HL-60 (cell line): ENCODE measurements around the gene NCCRP1.

Experiments used
- DNase-seq, 2 experiments: peaks; one replicate each; pipeline ENCODE4 v3.0.0-alpha.2; 2010 to 2020; ENCODE audit warnings: low read depth in 1 of 2, low spot score in 1 of 2
- H3K27ac ChIP-seq: fragments of 250-450 bp; sonication (Bioruptor Pico); replicated peaks from 2 replicates; pipeline ENCODE4 v1.5.1; 2020; ENCODE audit warnings: mild to moderate bottlenecking, moderate library complexity
- H3K27me3 ChIP-seq: fragments of 250-450 bp; sonication (Bioruptor Pico); 2 replicates; pipeline ENCODE4 v1.5.1; 2021; ENCODE audit warnings: mild to moderate bottlenecking, moderate library complexity; ENCODE audit not compliant: insufficient read depth, poor library complexity, severe bottlenecking
- H3K4me3 ChIP-seq: replicated peaks from 2 replicates; pipeline ENCODE4 v1.5.1; 2011; ENCODE audit warnings: mild to moderate bottlenecking, control low read depth, low read length; ENCODE audit not compliant: insufficient read depth
- CTCF ChIP-seq: IDR thresholded peaks from one replicate; pipeline ENCODE4 v1.5.1; 2011; ENCODE audit warnings: low read length, control low read depth, inconsistent platforms; ENCODE audit not compliant: insufficient read depth
- GABPA ChIP-seq: IDR thresholded peaks from 2 replicates; pipeline ENCODE4 v1.6.1; 2012; ENCODE audit warnings: low read depth
- POLR2AphosphoS5 ChIP-seq: IDR thresholded peaks from 2 replicates; pipeline ENCODE4 v1.6.1; 2012; ENCODE audit warnings: low read depth
- SPI1 ChIP-seq: IDR thresholded peaks from 2 replicates; pipeline ENCODE4 v1.6.1; 2012; ENCODE audit warnings: low read depth, mild to moderate bottlenecking, borderline replicate concordance
- TF ChIP-seq, protein P1 (sequence below): IDR thresholded peaks from 2 replicates; pipeline ENCODE4 v1.6.1; 2012; ENCODE audit warnings: low read depth; ENCODE audit not compliant: insufficient replicate concordance

NCCRP1 gene

GRCh38 chr19:39154100-39154628, 42.6 kb upstream of the NCCRP1 start:
- H3K4me3 ChIP-seq, result no peak overlapping the region
- TF ChIP-seq CTCF (no peak), POLR2AphosphoS5 (no peak), SPI1 (no peak), GABPA (no peak)
- TF ChIP-seq, protein P1, sequence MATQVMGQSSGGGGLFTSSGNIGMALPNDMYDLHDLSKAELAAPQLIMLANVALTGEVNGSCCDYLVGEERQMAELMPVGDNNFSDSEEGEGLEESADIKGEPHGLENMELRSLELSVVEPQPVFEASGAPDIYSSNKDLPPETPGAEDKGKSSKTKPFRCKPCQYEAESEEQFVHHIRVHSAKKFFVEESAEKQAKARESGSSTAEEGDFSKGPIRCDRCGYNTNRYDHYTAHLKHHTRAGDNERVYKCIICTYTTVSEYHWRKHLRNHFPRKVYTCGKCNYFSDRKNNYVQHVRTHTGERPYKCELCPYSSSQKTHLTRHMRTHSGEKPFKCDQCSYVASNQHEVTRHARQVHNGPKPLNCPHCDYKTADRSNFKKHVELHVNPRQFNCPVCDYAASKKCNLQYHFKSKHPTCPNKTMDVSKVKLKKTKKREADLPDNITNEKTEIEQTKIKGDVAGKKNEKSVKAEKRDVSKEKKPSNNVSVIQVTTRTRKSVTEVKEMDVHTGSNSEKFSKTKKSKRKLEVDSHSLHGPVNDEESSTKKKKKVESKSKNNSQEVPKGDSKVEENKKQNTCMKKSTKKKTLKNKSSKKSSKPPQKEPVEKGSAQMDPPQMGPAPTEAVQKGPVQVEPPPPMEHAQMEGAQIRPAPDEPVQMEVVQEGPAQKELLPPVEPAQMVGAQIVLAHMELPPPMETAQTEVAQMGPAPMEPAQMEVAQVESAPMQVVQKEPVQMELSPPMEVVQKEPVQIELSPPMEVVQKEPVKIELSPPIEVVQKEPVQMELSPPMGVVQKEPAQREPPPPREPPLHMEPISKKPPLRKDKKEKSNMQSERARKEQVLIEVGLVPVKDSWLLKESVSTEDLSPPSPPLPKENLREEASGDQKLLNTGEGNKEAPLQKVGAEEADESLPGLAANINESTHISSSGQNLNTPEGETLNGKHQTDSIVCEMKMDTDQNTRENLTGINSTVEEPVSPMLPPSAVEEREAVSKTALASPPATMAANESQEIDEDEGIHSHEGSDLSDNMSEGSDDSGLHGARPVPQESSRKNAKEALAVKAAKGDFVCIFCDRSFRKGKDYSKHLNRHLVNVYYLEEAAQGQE, result no peak
- H3K27ac ChIP-seq, result no peak overlapping the region
- H3K27me3 ChIP-seq, result no peaks in the 10 kb centered on the region
- DNase-seq, result no peak

DNA sequence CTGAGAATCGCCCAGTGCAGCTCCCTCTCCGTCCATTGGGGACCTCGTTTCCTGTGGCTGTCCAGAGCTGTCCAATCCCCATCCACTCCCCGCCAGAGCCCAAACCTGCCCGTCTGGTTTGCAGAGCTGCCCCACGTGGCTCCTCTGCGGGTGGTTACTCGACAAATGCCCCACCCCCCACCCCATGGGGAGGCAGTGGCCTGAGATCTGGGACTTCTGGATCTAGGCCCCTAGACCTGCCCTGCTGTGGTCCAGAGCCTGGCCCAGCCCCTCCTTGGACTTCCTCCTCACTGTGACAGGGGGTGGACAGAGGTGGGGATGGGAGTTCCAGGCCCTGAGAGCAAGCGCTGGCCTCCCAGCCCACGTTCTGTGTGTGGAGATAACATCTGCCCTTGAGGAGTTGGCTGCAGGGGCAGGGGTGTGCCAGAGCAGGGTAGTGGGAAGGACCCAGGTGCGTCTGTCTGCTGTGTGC, 42.1 kb upstream of the NCCRP1 start:
- Histone ChIP-seq H3K27ac (no peak overlapping the region), H3K4me3 (no peak overlapping the region), H3K27me3 (no peaks in the 10 kb centered on the region)
- TF ChIP-seq GABPA (no peak), CTCF (no peak), SPI1 (no peak), POLR2AphosphoS5 (no peak)
- TF ChIP-seq, protein P1, result no peak
- no peak for DNase-seq

DNA sequence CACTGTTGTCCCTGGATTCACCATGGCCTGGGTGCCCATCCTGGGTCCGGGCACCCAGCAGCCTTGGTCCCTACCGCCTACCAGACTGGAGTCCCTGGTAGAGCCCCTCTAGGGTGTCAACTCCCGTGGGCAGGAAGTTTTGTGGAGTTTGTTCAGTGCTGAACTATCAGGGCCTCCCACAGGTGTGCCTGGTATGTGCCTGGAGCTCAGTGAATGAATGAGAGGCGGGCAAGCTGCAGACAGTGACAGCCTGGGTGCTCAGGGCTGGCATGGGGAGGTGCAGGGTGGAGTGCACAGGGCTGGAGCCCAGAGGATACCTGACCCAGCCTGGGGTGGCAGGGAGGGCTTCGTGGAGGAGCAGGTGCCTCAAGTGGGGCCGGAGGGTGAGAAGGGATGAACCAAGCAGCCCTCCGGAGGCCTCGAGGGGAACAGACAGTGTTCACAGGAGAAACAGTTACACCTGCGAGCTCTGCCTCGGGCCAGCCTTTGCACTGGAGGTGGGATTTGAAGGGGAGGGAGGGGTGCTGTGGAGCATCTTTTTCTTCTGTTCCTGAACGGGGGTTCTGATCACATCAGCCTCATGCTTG, 41.6 kb upstream of the NCCRP1 start:
- Histone ChIP-seq H3K4me3 (no peak overlapping the region), H3K27me3 (no peaks in the 10 kb centered on the region), H3K27ac (no peak overlapping the region)
- DNase-seq, result no peak
- TF ChIP-seq POLR2AphosphoS5, result no peak
- TF ChIP-seq GABPA, result no peak
- TF ChIP-seq, protein P1, result no peak
- TF ChIP-seq SPI1, result no peak
- no peak for TF ChIP-seq CTCF
